GM11168 (cell line): ENCODE measurements around the gene R3HDM2.

Experiments
- in situ Hi-C: fragments of 300-500 bp; cut with MboI; formaldehyde crosslinking; loops from one replicate; pipeline ENCODE4 v1.12.0; 2022; ENCODE audit warnings: low sequenced_read_pairs; ENCODE audit not compliant: unreplicated experiment

Gene R3HDM2

DNA sequence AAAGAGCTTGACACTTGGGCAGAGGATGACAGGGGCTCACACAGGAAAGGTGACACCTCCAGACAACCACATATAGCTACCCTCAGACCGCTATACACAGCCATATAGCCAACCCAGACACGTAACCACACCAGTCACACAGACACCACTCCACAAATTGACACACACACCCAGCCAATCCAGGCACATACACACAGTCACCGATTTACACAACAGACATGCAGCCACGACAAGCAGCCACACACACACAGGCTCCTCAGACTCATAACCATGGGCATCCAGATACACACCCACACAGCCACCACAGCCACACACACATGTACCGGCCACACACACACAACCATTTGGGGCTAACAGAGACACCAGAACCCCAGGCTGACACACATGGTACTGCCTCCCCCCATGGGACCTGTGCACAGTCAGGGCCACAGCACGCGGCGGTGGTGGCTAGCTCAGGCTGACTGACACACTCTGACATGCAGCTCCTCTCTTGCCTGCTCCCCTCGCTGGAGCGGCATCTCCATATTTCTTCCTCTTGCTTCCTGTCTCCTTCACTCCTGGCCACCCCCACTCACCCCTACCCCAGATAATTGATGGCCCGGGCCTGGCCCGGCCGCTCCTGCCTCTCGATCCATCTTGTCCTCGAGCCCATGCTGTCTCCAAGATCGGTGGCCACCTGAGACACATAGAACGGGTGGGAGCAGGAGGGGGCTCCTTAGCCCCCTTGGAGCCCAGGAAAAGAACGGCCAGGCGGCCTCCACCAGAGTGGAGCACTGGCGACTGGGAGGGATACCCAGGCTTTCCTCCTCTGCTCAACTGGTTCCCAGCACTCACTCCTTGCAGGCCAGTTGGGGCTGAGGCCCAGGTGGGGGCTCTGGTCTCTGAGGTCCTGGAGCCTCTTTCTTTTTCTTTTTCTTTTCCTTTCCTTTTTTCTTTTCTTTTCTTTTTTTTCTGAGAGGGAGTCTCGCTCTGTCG is 207.4 kb downstream of the R3HDM2 start:
- in situ Hi-C loops, result no loop called here

DNA sequence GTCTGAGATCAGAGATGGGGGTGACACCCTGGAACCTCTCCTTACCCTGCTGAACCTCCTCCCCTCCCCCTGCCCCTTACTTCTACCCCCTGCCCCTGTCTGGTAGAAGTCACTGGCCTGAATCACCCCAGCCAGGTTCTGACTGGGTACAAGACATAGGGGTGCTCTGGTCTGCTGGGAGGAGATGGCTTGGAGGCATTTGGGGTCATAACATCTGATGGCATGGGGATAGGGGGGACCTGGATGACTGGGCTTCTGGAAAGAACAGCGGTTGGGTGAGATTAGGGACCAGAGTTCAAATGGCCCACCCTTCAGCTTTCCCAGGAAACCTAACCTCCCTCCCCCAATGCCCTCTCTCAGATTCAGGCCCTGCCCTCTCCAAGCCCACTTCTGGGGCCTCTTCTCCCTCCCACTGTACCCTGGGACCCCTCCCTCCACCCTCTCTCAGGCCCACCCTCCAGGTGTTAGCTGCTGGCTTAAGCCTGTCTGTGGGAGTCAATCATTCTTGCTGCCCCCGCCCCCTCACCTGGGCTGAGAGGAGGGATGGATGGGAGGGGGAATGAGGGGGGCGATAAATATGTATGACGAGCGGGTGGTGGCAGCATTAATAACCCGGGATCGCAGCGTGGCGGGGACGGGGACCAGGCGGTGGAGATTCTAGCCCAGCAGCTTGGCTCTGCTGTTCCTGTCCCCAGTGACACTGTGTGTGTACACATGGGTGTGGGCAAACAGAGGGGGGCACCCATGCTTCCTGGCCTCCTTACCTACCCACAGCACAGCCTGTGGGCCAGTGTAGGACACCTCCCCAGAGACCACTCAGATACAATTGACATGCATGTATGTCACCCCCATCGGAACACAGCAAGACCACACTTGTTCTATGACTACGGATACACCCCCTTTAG is 208.3 kb downstream of the R3HDM2 start:
- in situ Hi-C loops, result no loop called here

DNA sequence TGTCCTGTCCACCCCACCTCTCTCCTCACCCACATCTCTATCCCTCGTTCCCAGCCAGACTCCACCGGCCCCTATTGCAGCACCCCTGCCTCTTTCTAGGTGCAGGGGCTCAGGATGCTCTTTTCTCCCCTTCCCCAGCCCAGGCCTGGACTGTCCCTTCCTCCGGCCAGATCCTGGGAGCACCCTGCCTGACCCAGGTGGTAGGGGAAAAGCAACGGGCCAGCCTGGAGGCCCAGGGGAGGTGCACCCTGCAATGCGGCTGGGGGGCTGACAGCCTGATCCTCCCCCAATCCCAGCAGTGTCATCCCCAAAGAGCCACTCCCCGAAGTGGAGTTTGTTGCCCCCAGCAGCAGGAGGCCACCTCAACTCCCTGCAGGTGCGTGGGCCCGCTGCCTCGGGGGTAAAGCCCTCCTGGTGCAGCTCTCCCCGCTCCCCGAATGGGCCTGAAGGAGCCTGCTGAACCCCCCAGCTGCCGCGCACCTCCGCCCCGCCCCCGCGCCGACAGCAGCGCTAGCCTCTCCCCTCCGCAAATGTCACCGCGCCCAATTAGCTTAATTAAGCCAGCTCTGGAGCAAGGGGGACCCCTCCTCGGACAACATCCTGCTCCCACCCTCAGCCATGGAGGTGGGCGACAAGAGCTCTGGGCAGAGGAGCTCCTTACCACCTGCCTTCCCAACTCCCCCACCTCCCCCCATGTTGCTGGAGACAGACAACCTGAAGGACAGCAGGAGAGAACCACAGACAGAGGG is 209.5 kb downstream of the R3HDM2 start:
- in situ Hi-C loops, result no loop called here

DNA sequence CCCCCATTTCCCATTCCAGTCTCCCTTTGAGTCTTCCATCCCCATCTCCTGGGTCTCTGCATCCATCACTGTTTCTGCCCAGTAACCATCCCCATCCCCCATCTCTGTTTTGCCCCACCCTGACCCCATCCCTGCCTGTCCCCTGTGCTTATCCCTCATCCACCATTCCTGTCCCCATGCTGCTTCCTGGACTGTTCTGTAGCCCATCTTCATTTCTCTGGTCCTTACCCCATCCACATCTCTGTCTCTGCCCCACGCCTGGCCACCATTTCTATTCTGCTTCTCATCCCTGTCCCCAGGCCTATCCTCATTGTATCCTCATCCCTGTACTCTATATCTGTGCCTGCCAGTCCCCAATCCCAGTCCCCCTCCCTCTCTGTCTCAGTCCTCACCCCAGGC is 210.1 kb downstream of the R3HDM2 start:
- in situ Hi-C loops, result no loop called here

GRCh38 chr12:57219993-57220754 is 210.7 kb downstream of the R3HDM2 start:
- in situ Hi-C loops, result no loop called here

DNA sequence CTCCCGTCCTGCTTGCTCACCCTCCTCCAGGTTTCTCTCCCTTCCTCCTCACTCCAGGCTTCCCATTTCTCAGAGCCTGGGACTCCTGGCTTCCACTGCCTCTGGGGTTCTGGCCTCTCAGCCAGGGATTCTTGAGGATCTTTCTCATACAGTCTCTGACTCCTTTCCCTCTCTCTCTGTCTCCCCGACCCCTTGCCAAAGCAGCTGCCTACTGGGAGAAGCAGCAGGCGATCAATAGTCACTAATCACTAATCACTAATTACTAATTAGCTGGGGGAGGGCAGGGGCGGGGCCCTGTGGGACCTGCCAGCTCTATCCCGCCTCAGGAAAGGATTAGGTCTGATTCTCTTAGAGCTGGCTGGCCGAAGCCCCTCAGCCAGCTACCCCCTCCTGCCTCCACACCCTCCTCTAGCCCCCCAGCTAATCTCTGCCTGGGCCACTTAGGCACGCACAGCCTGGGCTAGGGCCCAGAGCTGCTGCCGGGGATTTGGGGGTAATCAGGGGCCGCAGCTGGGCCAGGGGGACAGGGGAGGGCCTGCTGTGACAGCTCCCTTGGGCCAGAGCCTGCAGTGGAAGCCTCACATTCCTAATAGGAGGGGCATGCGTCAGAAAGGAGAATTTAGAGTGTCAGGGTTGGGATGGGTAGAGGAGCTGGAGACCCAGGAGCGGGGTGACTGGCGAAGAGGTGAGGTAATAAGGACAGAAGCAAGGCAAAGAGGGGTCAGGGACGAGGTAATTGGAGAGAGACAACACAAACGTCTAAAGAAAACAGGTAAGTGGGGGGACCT is 211.4 kb downstream of the R3HDM2 start:
- in situ Hi-C loops, result no loop called here

DNA sequence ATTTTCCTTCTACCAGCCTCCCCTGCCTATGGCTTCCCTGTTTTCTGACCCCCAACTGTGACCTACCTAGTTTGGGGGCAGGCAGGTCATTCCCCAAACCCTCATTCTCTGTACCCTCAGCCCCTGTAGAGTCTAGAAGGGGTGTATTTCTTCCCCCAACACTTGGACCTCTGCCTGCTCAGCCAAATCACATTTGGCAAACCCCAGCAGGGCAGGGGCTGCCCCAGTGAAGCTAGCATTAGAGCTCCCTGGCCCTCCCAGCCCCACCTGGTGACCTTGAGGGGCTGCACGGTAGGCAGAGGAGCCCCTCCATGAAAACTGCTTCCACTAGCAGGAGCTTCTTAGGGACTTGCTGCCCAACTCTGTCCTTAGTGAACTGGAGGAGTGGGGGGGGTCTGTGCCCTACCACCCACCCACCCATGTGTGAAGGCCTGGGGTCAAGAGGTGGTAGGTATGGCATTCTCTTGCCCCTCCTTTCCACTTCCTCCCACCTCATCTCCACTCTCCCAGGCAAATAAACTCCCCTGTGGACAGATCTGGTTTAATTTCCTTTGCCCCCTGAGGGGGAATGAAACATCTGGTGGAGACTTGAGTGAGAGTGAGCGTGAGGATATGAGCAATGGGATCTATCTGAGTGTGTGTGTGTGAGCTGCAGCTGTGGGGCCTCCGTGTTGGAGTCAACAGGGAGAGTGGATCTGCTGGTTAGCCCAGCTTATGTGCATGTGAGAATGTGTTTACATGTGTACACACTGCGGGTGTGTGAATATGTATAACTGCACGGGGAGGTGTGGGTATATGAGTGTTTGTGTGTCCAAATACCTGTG is 212.6 kb downstream of the R3HDM2 start:
- in situ Hi-C loops, result no loop called here

- in situ Hi-C loops, result no loop called here
Observed at GRCh38 chr12:57216921-57217879, 213.6 kb downstream of the R3HDM2 start.

- in situ Hi-C loops, result no loop called here
Observed at GRCh38 chr12:57216014-57216911, 214.6 kb downstream of the R3HDM2 start, which contains the start of gene NXPH4. Gene NXPH4 (plus strand): TSS chr12:57216794. CDS start chr12:57216970, 176 bp downstream.

- in situ Hi-C loops, result no loop called here
Observed at GRCh38 chr12:57215668-57216013, 215.2 kb downstream of the R3HDM2 start.

GRCh38 chr12:57215065-57215464 is 215.8 kb downstream of the R3HDM2 start:
- in situ Hi-C loops, result no loop called here

- in situ Hi-C loops, result no loop called here
Observed at GRCh38 chr12:57214398-57214781, 216.5 kb downstream of the R3HDM2 start.

- in situ Hi-C loops, result no loop called here
Observed at GRCh38 chr12:57213763-57214397, 217.0 kb downstream of the R3HDM2 start.

- in situ Hi-C loops, result no loop called here
Observed at GRCh38 chr12:57213058-57213715, 217.7 kb downstream of the R3HDM2 start.

GRCh38 chr12:57212701-57213057 is 218.2 kb downstream of the R3HDM2 start:
- in situ Hi-C loops, result no loop called here
